ENCODE measurements around the gene CNTNAP5. TPM values are rescaled to one million over a fixed set of nuclear protein-coding genes. Genes with fewer than 3 reads are reported as not detected.

CNTNAP5 gene
- total and polyA plus RNA-seq, 2 donors (not counting 1 experiment from before 2014, with no cell fraction given): not detected

GRCh38 chr2:124915567-124915966, 890.5 kb downstream of the CNTNAP5 start:
- DNase-seq: no peak
- H3K9ac ChIP-seq (ENCODE audit: low read length): no peak overlapping the region
- no peaks in the 10 kb centered on the region for H4K20me1 ChIP-seq (ENCODE audit: control insufficient read depth, insufficient read depth, low read length, poor library complexity, severe bottlenecking)
- no peaks in the 10 kb centered on the region for H3K27me3 ChIP-seq (replicated peaks in 1 of 4; ENCODE audit: control extremely low read depth in 1 of 4, control insufficient read depth in 3 of 4, insufficient read depth in 4 of 4, low read length in 3 of 4)
- no peaks in the 10 kb centered on the region for H3K27me3 Mint-ChIP-seq
- H3K4me1 Mint-ChIP-seq: no peaks in the 10 kb centered on the region
- ATAC-seq (ENCODE audit: low read depth): no peak
- H3K4me2 ChIP-seq (replicated peaks; ENCODE audit: low read depth, low read length, poor library complexity, severe bottlenecking): no peak overlapping the region
- WGBS (ENCODE audit: insufficient coverage): 67% methylated on average over 1 of the region's 1 CpG
- H3K4me3 ChIP-seq (ENCODE audit: control extremely low read depth in 1 of 5, extremely low read depth in 1 of 5, insufficient read depth in 1 of 5, low read depth in 2 of 5, low read length in 4 of 5): no peak overlapping the region
- intact Hi-C loops (cut with micrococcal nuclease): no loop called here
- no peaks in the 10 kb centered on the region for H3K36me3 ChIP-seq (replicated peaks in 1 of 2; ENCODE audit: control extremely low read depth in 1 of 2, control insufficient read depth in 1 of 2, extremely low read depth in 1 of 2, insufficient read depth in 2 of 2, low read length in 1 of 2)
- no peaks in the 10 kb centered on the region for H3K79me2 ChIP-seq (ENCODE audit: control insufficient read depth, insufficient read depth, low read length)
- no peak overlapping the region for H3K27ac ChIP-seq (ENCODE audit: low read length in 2 of 2)
- CTCF ChIA-PET: no interaction called here
- peaks cover 0 to 2% (median 0%) of the 10 kb centered on the region in 3 donors for H3K9me3 ChIP-seq (ENCODE audit: control extremely low read depth in 1 of 3, control insufficient read depth in 2 of 3, insufficient read depth in 1 of 3, low read length in 2 of 3)
- H3K27ac Mint-ChIP-seq: no peak overlapping the region
- H3K4me1 ChIP-seq (ENCODE audit: control insufficient read depth in 2 of 2, insufficient read depth in 2 of 2, low read length in 2 of 2): no peaks in the 10 kb centered on the region
- TF ChIP-seq CTCF (IDR thresholded peaks at IDR 0.05): no peak
- no peak for TF ChIP-seq EZH2 (IDR thresholded peaks at IDR 0.05; ENCODE audit: borderline replicate concordance, insufficient read depth, low read depth, low read length, poor library complexity, severe bottlenecking)
- no peak overlapping the region for H2AFZ ChIP-seq (ENCODE audit: insufficient read depth, low read depth, low read length, poor library complexity, severe bottlenecking)
- no peak overlapping the region for H3K4me3 Mint-ChIP-seq
- POLR2A ChIA-PET: no interaction called here
- H3K9me3 Mint-ChIP-seq (ENCODE audit: insufficient read depth): peaks cover 4% of the 10 kb centered on the region

- Histone ChIP-seq H3K27me3 (replicated peaks in 1 of 4; ENCODE audit: control extremely low read depth in 1 of 4, control insufficient read depth in 3 of 4, insufficient read depth in 4 of 4, low read length in 3 of 4) (no peaks in the 10 kb centered on the region), H3K4me1 (ENCODE audit: control insufficient read depth in 2 of 2, insufficient read depth in 2 of 2, low read length in 2 of 2) (no peaks in the 10 kb centered on the region), H3K9ac (ENCODE audit: low read length) (no peak overlapping the region), H3K36me3 (replicated peaks in 1 of 2; ENCODE audit: control extremely low read depth in 1 of 2, control insufficient read depth in 1 of 2, extremely low read depth in 1 of 2, insufficient read depth in 2 of 2, low read length in 1 of 2) (no peaks in the 10 kb centered on the region), H3K4me2 (replicated peaks; ENCODE audit: low read depth, low read length, poor library complexity, severe bottlenecking) (no peak overlapping the region), H3K4me3 (ENCODE audit: control extremely low read depth in 1 of 5, extremely low read depth in 1 of 5, insufficient read depth in 1 of 5, low read depth in 2 of 5, low read length in 4 of 5) (no peak overlapping the region), H2AFZ (ENCODE audit: insufficient read depth, low read depth, low read length, poor library complexity, severe bottlenecking) (no peak overlapping the region), H3K79me2 (ENCODE audit: control insufficient read depth, insufficient read depth, low read length) (no peaks in the 10 kb centered on the region), H3K9me3 (ENCODE audit: control extremely low read depth in 1 of 3, control insufficient read depth in 2 of 3, insufficient read depth in 1 of 3, low read length in 2 of 3) (peaks cover 0 to 2% (median 0%) of the 10 kb centered on the region in 3 donors), H3K27ac (ENCODE audit: low read length in 2 of 2) (no peak overlapping the region), H4K20me1 (ENCODE audit: control insufficient read depth, insufficient read depth, low read length, poor library complexity, severe bottlenecking) (no peaks in the 10 kb centered on the region)
- ATAC-seq (ENCODE audit: low read depth) (no peak), DNase-seq (no peak)
- WGBS (ENCODE audit: insufficient coverage): 81% methylated on average over 2 of the region's 2 CpGs
- POLR2A ChIA-PET: no interaction called here
- Mint-ChIP-seq H3K4me3 (no peak overlapping the region), H3K27me3 (no peaks in the 10 kb centered on the region), H3K4me1 (no peaks in the 10 kb centered on the region), H3K9me3 (ENCODE audit: insufficient read depth) (peaks cover 3% of the 10 kb centered on the region), H3K27ac (no peak overlapping the region)
- no peak for TF ChIP-seq CTCF (IDR thresholded peaks at IDR 0.05)
- TF ChIP-seq EZH2 (IDR thresholded peaks at IDR 0.05; ENCODE audit: borderline replicate concordance, insufficient read depth, low read depth, low read length, poor library complexity, severe bottlenecking): no peak
- CTCF ChIA-PET: no interaction called here
- intact Hi-C loops (cut with micrococcal nuclease): no loop called here
Observed at GRCh38 chr2:124919296-124919695, 894.2 kb downstream of the CNTNAP5 start.
